Pancreas (tissue), 10 donors: ENCODE measurements around the gene SH3D19. TPM values are rescaled to one million over a fixed set of nuclear protein-coding genes. Genes with fewer than 3 reads are reported as not detected.

Experiments
- ATAC-seq, 4 donors: fragments of 200-7000 bp; cut with Tn5 transposase; one replicate each; pipeline versions ENCODE4 v1.8.0 to v1.9.1; 2020; ENCODE audit warnings: mild to moderate bottlenecking in 4 of 4, moderate library complexity in 4 of 4
- DNase-seq, 6 donors: peaks; one replicate each; pipeline ENCODE4 v3.0.0-alpha.2; 2020
- FAIRE-seq: peaks from 2 replicates; lab custom pipeline; 2012; peaks lifted over from hg19 to GRCh38; lab: Jason Lieb, UNC
- H3K27ac ChIP-seq, 4 donors: fragments of 200-600 bp; sonication (generic); 1 replicate in 3 of 4; 2 replicates in 1 of 4; pipeline versions ENCODE4 v1.5.0 to v1.8.0; 2020
- H3K27me3 ChIP-seq, 4 donors: fragments of 200-600 bp; one replicate each; pipeline ENCODE4 v1.8.0; 2021
- H3K36me3 ChIP-seq, 3 donors: fragments of 200-600 bp; sonication (generic) in 1 of 3; one replicate each; pipeline versions ENCODE4 v1.5.0 to v1.8.0; 2020 to 2021
- H3K4me1 ChIP-seq, 3 donors: fragments of 200-600 bp; one replicate each; pipeline ENCODE4 v1.8.0; 2021
- H3K4me3 ChIP-seq, 4 donors: fragments of 200-600 bp; sonication (generic) in 2 of 4; one replicate each; pipeline versions ENCODE4 v1.5.0 to v1.8.0; 2020 to 2021
- H3K9me3 ChIP-seq, 4 donors: fragments of 200-600 bp; one replicate each; pipeline ENCODE4 v1.8.0; 2021
- WGBS, 2 donors: extraction: QIAGEN DNeasy Blood & Tissue Kit; methylation state at CpG; one replicate each; pipeline ENCODE4 v1.1.7; 2013; 5-methylcytosine and 5-hydroxymethylcytosine counted together
- intact Hi-C, 3 donors: fragments of 100-400 bp; cut with DNase I; formaldehyde crosslinking; loops; one replicate each; pipeline versions ENCODE4 v1.11.1 to v1.14.2; 2022
- polyA plus RNA-seq, 2 donors: library from polyadenylated mRNA; stranded (reverse); fragments of 200-250 nt; gene quantifications; one replicate each; pipeline ENCODE4 v1.2.3, GENCODE V29; 2013
- total RNA-seq, 6 donors: library from RNA; stranded (reverse); fragmentation: NEBNext Ultra II Directional in 4 of 6; extraction: Animal tissue kit (Norgen Biotek cat#: 25700) in 4 of 6; gene quantifications; one replicate each; pipeline versions ENCODE4 v1.2.1 to v1.2.4, GENCODE V29; 2021 to 2023
- TF ChIP-seq, protein P1 (sequence below), 4 donors: fragments of 200-600 bp; sonication (generic) in 3 of 4; IDR thresholded peaks; one replicate each; pipeline versions ENCODE4 v1.5.0 to v1.8.0; 2021; ENCODE audit warnings: antibody characterized with exemption in 4 of 4
- donor health status: healthy with polysubstance abuse.
- donor health status: DM: no; HTN: no; CAD: no; lungs with moderate emphysema.
- donor health status: DM: no; HTN: no; CAD: no.
- donor health status: control.
- donor health status: control.
- donor health status: Bipolar disorder and iron deficiency.
- donor health status: DM: yes; HTN: yes; CAD: no.
- donor health status: DM: no; HTN: no; CAD: no.
- donor health status: DM: no; HTN: no; CAD: no.
- donor health status: DM: yes; HTN: yes; CAD: no.

SH3D19 gene, protein sequence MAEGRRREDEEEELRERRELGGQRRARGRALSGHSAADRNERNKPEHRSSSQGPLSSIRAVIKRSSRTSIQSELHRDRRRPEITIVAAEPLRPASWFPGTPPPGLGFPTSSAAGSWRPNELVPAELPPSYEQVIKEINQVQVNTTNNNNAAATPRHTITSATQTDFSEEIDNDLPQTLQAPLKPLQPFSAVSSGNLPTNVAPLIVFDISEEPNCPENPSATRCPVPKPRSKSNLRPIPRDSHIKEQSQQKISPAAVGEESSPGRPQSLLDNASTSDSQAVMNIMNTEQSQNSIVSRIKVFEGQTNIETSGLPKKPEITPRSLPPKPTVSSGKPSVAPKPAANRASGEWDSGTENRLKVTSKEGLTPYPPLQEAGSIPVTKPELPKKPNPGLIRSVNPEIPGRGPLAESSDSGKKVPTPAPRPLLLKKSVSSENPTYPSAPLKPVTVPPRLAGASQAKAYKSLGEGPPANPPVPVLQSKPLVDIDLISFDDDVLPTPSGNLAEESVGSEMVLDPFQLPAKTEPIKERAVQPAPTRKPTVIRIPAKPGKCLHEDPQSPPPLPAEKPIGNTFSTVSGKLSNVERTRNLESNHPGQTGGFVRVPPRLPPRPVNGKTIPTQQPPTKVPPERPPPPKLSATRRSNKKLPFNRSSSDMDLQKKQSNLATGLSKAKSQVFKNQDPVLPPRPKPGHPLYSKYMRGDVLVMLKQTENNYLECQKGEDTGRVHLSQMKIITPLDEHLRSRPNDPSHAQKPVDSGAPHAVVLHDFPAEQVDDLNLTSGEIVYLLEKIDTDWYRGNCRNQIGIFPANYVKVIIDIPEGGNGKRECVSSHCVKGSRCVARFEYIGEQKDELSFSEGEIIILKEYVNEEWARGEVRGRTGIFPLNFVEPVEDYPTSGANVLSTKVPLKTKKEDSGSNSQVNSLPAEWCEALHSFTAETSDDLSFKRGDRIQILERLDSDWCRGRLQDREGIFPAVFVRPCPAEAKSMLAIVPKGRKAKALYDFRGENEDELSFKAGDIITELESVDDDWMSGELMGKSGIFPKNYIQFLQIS
- total RNA-seq (10 to 100 TPM; 11.9 to 34.5 (median 14.6) TPM), polyA plus RNA-seq (10 to 100 TPM; 12.3 to 13.1 TPM)

DNA sequence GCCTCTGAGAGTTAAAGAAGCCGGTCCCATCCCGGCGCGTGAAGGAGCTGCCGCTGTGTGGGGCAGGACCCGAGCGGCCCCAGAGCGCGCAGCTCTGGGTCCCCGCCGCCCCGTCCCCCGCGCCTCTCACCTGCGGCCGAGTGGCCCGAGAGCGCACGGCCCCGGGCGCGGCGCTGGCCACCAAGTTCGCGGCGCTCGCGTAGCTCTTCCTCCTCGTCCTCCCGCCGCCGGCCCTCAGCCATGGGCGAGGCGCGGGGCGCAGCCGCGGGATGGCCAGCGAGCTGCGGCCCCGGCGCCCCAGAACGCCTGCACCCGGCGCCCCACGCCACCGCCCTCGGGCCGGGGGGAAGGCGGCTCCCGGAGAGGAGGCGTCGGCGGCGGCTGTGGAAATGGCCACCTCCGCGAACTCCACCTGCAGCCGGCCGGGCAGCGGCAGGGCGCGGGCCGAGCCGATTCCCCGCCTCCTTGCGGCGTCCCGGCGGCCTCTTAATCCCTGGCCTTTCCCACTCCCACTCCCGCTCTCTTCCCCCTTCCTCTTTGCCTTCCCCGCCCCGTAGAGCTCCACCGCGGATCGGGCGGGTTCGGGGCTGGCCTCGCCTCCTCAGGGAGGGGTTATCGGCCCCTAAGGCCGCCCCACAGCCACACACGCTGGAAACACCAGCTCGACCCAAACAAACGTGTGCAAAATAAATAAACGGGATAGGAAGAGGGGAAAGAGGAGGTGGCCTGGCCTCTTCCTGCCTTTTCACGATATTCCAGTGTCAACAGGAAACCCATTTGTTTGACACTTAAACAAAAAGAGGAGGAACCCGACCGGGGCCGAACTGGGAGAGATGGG is at the start of gene SH3D19:
Gene SH3D19, minus strand, starts transcription at position 495 of the 838 bp plus-strand sequence. Its CDS starts 253 bp downstream, at position 242.
- intact Hi-C loops, result no loop called here
- Histone ChIP-seq H3K4me1 (peaks cover 0 to 12% (median 10%) of the 10 kb centered on the region in 3 donors), H3K36me3 (no peaks in the 10 kb centered on the region), H3K9me3 (no peaks in the 10 kb centered on the region), H3K4me3 (peak within 1 kb of the TSS; percentile 68 to 76 (median 72)), H3K27ac (peak within 1 kb of the TSS; percentile 61 to 87 (median 80)), H3K27me3 (no peaks in the 10 kb centered on the region)
- DNase-seq (peak; percentile 72 to 87 (median 77)), FAIRE-seq (no peak), ATAC-seq (peak; percentile 82 to 92 (median 88))
- TF ChIP-seq, protein P1, sequence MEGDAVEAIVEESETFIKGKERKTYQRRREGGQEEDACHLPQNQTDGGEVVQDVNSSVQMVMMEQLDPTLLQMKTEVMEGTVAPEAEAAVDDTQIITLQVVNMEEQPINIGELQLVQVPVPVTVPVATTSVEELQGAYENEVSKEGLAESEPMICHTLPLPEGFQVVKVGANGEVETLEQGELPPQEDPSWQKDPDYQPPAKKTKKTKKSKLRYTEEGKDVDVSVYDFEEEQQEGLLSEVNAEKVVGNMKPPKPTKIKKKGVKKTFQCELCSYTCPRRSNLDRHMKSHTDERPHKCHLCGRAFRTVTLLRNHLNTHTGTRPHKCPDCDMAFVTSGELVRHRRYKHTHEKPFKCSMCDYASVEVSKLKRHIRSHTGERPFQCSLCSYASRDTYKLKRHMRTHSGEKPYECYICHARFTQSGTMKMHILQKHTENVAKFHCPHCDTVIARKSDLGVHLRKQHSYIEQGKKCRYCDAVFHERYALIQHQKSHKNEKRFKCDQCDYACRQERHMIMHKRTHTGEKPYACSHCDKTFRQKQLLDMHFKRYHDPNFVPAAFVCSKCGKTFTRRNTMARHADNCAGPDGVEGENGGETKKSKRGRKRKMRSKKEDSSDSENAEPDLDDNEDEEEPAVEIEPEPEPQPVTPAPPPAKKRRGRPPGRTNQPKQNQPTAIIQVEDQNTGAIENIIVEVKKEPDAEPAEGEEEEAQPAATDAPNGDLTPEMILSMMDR (IDR thresholded peaks at IDR 0.05), result no peak
- WGBS, 2 donors, result 1% methylated on average over 55 to 88 of the region's 88 CpGs

DNA sequence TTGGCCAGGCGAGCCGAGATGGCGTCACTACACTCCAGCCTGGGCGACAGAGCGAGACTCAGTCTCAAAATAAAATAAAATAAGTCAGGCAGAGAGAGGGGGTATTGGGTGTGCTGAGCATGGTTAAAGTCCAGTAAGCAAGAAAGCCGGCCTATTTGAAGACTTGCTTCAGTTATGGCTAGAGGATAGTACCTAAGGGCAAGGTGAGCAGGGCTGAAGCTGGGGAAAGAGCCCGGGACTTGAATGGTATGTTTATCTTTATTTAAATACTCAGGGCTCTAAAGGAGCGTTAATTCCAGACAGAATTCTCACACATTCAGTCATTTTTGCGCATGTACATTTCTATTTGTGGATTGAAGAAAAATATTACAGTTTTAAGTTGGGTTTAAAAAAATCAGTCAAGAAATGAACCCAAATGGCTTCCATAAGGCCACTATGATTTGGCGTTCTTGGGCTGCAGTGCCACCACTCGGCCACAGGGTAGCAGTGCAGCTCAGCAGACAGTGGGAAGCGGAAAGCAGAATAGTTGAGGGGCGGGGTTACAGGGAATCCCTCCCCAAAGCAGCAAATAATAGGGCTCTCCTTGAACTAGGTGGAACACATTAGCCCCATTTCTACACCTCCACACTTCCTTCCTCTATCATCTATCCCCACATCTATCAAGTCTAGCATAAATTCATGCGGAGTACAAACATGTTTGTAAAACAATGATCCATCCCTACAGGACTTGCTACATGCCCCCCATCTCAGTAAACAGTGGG is 37.2 kb upstream of the SH3D19 start:
- WGBS, 2 donors, result 41 to 44% methylated on average over 14 of the region's 14 CpGs
- Histone ChIP-seq H3K36me3 (no peaks in the 10 kb centered on the region), H3K4me1 (no peaks in the 10 kb centered on the region), H3K4me3 (peak overlapping the region in 1 of 4 donors; percentile 16), H3K9me3 (no peaks in the 10 kb centered on the region), H3K27me3 (no peaks in the 10 kb centered on the region), H3K27ac (no peak overlapping the region)
- intact Hi-C loops, result loop anchor here in 1 of 3 donors (5.0 kb wide), 1 partner anchor 85 kb away; the partner anchor contains the start of gene PRSS48
- ATAC-seq (peak; percentile 94 to 100 (median 100)), FAIRE-seq (peak; percentile 86), DNase-seq (peak; percentile 66 to 88 (median 84))
- TF ChIP-seq, protein P1 (IDR thresholded peaks at IDR 0.05), result peak; percentile 82 to 98 (median 95)

DNA sequence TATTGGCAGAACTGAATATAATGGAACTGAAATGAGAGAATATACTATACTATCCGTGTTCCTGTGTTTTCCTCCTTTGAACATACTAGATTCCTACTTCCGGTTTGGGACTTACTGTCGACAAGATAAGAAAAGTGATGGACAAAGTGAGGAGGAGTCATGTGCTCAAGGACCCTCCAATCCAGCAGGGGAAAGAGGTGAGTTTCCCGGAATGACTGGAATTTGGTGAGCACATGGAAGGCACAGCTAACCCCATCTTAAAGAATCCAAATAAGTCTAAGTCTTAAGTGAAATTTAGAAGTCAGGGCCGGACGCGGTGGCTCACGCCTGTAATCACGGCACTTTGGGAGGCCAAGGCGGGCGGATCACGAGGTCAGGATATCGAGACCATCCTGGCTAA is 36.6 kb upstream of the SH3D19 start:
- FAIRE-seq (no peak), DNase-seq (no peak), ATAC-seq (no peak)
- Histone ChIP-seq H3K4me1 (no peaks in the 10 kb centered on the region), H3K9me3 (no peaks in the 10 kb centered on the region), H3K27ac (no peak overlapping the region), H3K27me3 (no peaks in the 10 kb centered on the region), H3K36me3 (no peaks in the 10 kb centered on the region), H3K4me3 (no peak overlapping the region)
- TF ChIP-seq, protein P1 (IDR thresholded peaks at IDR 0.05), result no peak
- intact Hi-C loops, result loop anchor here in 1 of 3 donors (5.0 kb wide), 1 partner anchor 85 kb away; the partner anchor contains the start of gene PRSS48
- 85 to 90% methylated on average over 13 of the region's 13 CpGs for WGBS, 2 donors
